DOHH2 (cell line): ENCODE results near the gene LIPA.
A peak's percentile ranks its signal among the peaks of the same experiment; 100 is the strongest.
"Not testable (repeated sequence)": the region's sequence is repeated elsewhere in the genome, so short reads cannot be mapped to it uniquely, and the experiment has no call there.

Source experiments
- H3F3A ChIP-seq: fragments of 200-600 bp; sonication (generic), shearing (Covaris generic); 2 replicates; pipeline ENCODE4 v1.6.0; 2016; ENCODE audit warnings: antibody characterized with exemption, mild to moderate bottlenecking; ENCODE audit not compliant: control insufficient read depth, insufficient read depth
- H3K27ac ChIP-seq: fragments of 200-600 bp; sonication (generic); 2 replicates; pipeline ENCODE4 v1.5.1; 2014; ENCODE audit warnings: low read depth, mild to moderate bottlenecking, low read length, moderate library complexity
- H3K27me3 ChIP-seq: fragments of 200-600 bp; sonication (generic); 2 replicates; pipeline ENCODE4 v1.6.1; 2014; ENCODE audit warnings: mild to moderate bottlenecking, low read length, mixed read lengths; ENCODE audit not compliant: control insufficient read depth
- H3K36me3 ChIP-seq: fragments of 200-600 bp; sonication (generic); 2 replicates; pipeline ENCODE4 v1.6.1; 2014; ENCODE audit warnings: mild to moderate bottlenecking, low read length, moderate library complexity, mixed read lengths; ENCODE audit not compliant: control insufficient read depth
- H3K4me1 ChIP-seq: fragments of 200-600 bp; sonication (generic); 2 replicates; pipeline ENCODE4 v1.6.1; 2014; ENCODE audit warnings: mild to moderate bottlenecking, low read length, mixed read lengths; ENCODE audit not compliant: control insufficient read depth
- H3K4me2 ChIP-seq: fragments of 200-600 bp; sonication (generic); 2 replicates; pipeline ENCODE4 v1.6.0; 2014; ENCODE audit warnings: mild to moderate bottlenecking, low read length, moderate library complexity
- H3K4me3 ChIP-seq: fragments of 200-600 bp; sonication (generic); 2 replicates; pipeline ENCODE4 v1.5.1; 2014; ENCODE audit warnings: mild to moderate bottlenecking, low read length, mixed read lengths
- H3K79me2 ChIP-seq: fragments of 200-600 bp; sonication (generic); 2 replicates; pipeline ENCODE4 v1.6.1; 2014; ENCODE audit warnings: mild to moderate bottlenecking, low read length, mixed read lengths; ENCODE audit not compliant: control insufficient read depth
- H3K9me2 ChIP-seq: fragments of 200-600 bp; sonication (generic); replicated peaks from 2 replicates; pipeline ENCODE4 v1.6.1; 2014; ENCODE audit warnings: mild to moderate bottlenecking, low read length, mixed read lengths; ENCODE audit not compliant: control insufficient read depth
- H3K9me3 ChIP-seq: fragments of 200-600 bp; sonication (generic); 2 replicates; pipeline ENCODE4 v1.6.1; 2014; ENCODE audit warnings: antibody characterized with exemption, low read length, mixed read lengths; ENCODE audit not compliant: control insufficient read depth, insufficient read depth
- H4K20me1 ChIP-seq: fragments of 200-600 bp; sonication (generic); 2 replicates; pipeline ENCODE4 v1.6.0; 2014; ENCODE audit warnings: low read depth, mild to moderate bottlenecking, antibody characterized with exemption, low read length, moderate library complexity; ENCODE audit not compliant: control insufficient read depth, insufficient read depth
- CTCF ChIP-seq: fragments of 200-600 bp; sonication (generic); IDR thresholded peaks from one replicate; pipeline ENCODE4 v1.5.1; 2014; ENCODE audit warnings: antibody characterized with exemption, mild to moderate bottlenecking, low read depth, low read length; ENCODE audit not compliant: poor library complexity, severe bottlenecking
- EZH2phosphoT487 ChIP-seq: fragments of 200-600 bp; sonication (generic); IDR thresholded peaks from 2 replicates; pipeline ENCODE4 v1.6.1; 2017; ENCODE audit warnings: borderline replicate concordance, mild to moderate bottlenecking, antibody characterized with exemption, low read length, moderate library complexity, mixed read lengths

LIPA gene

GRCh38 chr10:89248990-89249389 lies 2.6 kb downstream of the LIPA start:
- TF ChIP-seq CTCF (no peak), EZH2phosphoT487 (no peak)
- H3K4me2 ChIP-seq, result peak overlapping the region; percentile 24
- H3K36me3 ChIP-seq, result 0 out of 2 replicates have a peak, but pooled peaks cover 4% of the 10 kb centered on the region

GRCh38 chr10:89247623-89248022 lies 4.0 kb downstream of the LIPA start:
- H3K27me3 ChIP-seq, H3K4me2 ChIP-seq, H3K27ac ChIP-seq, H3K36me3 ChIP-seq, H4K20me1 ChIP-seq, H3K9me2 ChIP-seq, H3K4me3 ChIP-seq, H3K9me3 ChIP-seq: not testable (repeated sequence)
- Histone ChIP-seq H3F3A (peaks cover 13% of the 10 kb centered on the region), H3K79me2 (peaks cover 13% of the 10 kb centered on the region), H3K4me1 (peaks cover 62% of the 10 kb centered on the region)

More at GRCh38 chr10:89248990-89249389, 2.6 kb downstream of the LIPA start:
- Histone ChIP-seq H3K4me1 (peaks cover 48% of the 10 kb centered on the region), H3K79me2 (peaks cover 13% of the 10 kb centered on the region), H3K9me2 (no peaks in the 10 kb centered on the region), H3K9me3 (peaks cover 17% of the 10 kb centered on the region; the same call in 1 of the 2 replicates), H4K20me1 (no peaks in the 10 kb centered on the region), H3K27me3 (no peaks in the 10 kb centered on the region), H3K27ac (no peak overlapping the region), H3F3A (peaks cover 6% of the 10 kb centered on the region), H3K4me3 (no peak overlapping the region)

- Histone ChIP-seq H3K9me3 (no peaks in the 10 kb centered on the region), H3K4me2 (peak overlapping the region; percentile 61), H3K36me3 (no peaks in the 10 kb centered on the region), H3K27ac (peak overlapping the region; percentile 72), H3K79me2 (peaks cover 5% of the 10 kb centered on the region), H4K20me1 (no peaks in the 10 kb centered on the region), H3K4me1 (peaks cover 64% of the 10 kb centered on the region), H3K27me3 (no peaks in the 10 kb centered on the region), H3K4me3 (peak overlapping the region; percentile 33), H3K9me2 (no peaks in the 10 kb centered on the region), H3F3A (peaks cover 13% of the 10 kb centered on the region)
- TF ChIP-seq EZH2phosphoT487 (no peak), CTCF (peak; percentile 47)
Observed at GRCh38 chr10:89245802-89246201, 5.8 kb downstream of the LIPA start.

- peaks cover 13% of the 10 kb centered on the region for H3F3A ChIP-seq
- TF ChIP-seq EZH2phosphoT487 (no peak), CTCF (no peak)
- H3K27me3 ChIP-seq, result no peaks in the 10 kb centered on the region
- peak overlapping the region; percentile 72 for H3K27ac ChIP-seq
- H3K79me2 ChIP-seq, result no peaks in the 10 kb centered on the region
- peak overlapping the region; percentile 57 for H3K4me3 ChIP-seq
- H3K9me2 ChIP-seq, result no peaks in the 10 kb centered on the region
- peaks cover 3% of the 10 kb centered on the region; the same call in 1 of the 2 replicates for H3K36me3 ChIP-seq
- H3K9me3 ChIP-seq, result no peaks in the 10 kb centered on the region
- no peaks in the 10 kb centered on the region for H4K20me1 ChIP-seq
- peaks cover 46% of the 10 kb centered on the region for H3K4me1 ChIP-seq
- peak overlapping the region; percentile 61 for H3K4me2 ChIP-seq
Observed at GRCh38 chr10:89242840-89243568, 8.6 kb downstream of the LIPA start.
